Measurements from ENCODE around the gene LPP.

LPP gene

DNA sequence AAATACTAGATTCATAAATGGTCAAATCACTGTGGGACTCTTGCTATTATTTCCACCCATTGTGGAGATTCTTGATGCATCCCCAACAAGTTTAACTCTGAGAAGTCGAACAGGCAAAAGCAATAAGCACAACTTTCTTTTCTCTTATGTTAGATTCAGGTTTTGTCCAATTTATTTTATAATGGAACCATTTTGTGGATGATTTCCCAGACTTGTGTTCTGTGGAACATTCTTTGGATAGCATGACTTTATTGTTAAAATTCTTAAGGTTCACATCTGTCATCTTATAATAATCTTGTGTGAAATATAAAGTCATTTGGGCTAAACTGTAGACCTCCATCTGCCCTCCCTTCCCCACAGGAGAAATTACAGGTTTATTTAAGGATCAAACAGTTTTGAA is 213.7 kb downstream of the LPP start:
- TF ChIP-seq, protein P1, sequence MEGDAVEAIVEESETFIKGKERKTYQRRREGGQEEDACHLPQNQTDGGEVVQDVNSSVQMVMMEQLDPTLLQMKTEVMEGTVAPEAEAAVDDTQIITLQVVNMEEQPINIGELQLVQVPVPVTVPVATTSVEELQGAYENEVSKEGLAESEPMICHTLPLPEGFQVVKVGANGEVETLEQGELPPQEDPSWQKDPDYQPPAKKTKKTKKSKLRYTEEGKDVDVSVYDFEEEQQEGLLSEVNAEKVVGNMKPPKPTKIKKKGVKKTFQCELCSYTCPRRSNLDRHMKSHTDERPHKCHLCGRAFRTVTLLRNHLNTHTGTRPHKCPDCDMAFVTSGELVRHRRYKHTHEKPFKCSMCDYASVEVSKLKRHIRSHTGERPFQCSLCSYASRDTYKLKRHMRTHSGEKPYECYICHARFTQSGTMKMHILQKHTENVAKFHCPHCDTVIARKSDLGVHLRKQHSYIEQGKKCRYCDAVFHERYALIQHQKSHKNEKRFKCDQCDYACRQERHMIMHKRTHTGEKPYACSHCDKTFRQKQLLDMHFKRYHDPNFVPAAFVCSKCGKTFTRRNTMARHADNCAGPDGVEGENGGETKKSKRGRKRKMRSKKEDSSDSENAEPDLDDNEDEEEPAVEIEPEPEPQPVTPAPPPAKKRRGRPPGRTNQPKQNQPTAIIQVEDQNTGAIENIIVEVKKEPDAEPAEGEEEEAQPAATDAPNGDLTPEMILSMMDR (IDR thresholded peaks at IDR 0.05; ENCODE audit: low read depth, low read length, missing control alignments) = no peak
- peak; percentile 18 for DNase-seq (ENCODE audit: low read depth)
- no peak overlapping the region for H3K4me3 ChIP-seq (ENCODE audit: low read depth, low read length)
- in situ Hi-C loops (cut with HindIII; ENCODE audit: low sequenced_read_pairs) = no loop called here

DNA sequence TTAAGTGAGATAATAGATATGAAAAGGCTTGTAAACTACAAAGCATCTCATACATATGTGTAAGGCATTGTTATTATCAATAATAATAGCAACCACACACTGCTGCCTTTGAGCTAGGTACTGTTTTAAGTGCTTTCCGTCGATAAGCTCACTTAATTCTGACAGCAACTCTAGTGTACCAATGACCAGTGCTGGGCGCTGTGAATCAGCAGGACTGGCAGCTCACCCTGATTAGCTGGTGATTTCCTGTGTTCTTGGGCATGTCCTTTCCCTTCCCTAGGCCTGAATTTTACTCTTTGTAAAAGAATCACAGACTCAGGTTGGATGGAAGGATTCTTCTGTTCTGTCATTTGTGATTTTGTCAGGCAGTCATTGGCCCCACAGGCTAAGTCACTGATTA is 215.6 kb downstream of the LPP start:
- no peak for DNase-seq (ENCODE audit: low read depth)
- TF ChIP-seq, protein P1 (IDR thresholded peaks at IDR 0.05; ENCODE audit: low read depth, low read length, missing control alignments) = no peak
- in situ Hi-C loops (cut with HindIII; ENCODE audit: low sequenced_read_pairs) = no loop called here
- H3K4me3 ChIP-seq (ENCODE audit: low read depth, low read length) = no peak overlapping the region

DNA sequence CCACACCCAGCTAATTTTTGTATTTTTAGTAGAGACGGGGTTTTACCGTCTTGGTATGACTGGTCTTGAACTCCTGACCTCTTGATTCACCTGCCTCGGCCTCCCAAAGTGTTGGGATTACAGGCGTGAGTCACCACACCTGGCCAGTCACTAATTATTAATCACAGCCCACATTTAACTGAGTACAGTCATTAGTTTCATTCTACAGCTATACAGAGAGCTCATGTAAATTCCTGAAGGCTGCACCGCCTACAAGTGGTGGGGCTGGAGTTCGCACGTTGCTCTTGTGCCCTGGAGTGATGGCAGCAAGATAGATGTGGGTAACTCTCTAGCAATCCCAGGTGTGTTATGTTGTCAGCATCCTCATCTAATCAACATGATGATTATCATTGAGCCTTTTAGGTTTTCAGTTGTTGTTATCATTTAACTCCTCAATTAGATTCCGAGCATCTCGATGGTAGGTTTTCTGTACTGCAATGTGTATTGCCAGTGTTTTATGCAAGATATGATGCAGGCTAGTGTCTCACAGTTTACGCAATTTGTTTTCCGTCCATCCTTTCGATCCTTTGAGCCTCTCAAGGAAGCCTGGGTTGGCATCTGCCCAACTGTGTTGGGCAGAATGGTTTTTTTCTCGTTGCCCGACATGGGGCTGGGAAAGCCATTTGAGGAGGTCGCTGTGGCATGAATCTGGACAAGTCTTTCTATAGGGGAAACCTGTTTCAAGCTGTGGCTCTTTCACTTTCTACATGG is 216.3 kb downstream of the LPP start:
- TF ChIP-seq, protein P1 (IDR thresholded peaks at IDR 0.05; ENCODE audit: low read depth, low read length, missing control alignments) = no peak
- in situ Hi-C loops (cut with HindIII; ENCODE audit: low sequenced_read_pairs) = no loop called here
- no peak overlapping the region for H3K4me3 ChIP-seq (ENCODE audit: low read depth, low read length)
- no peak for DNase-seq (ENCODE audit: low read depth)

GRCh38 chr3:188378786-188379185 is 224.8 kb downstream of the LPP start:
- TF ChIP-seq, protein P1 (IDR thresholded peaks at IDR 0.05; ENCODE audit: low read depth, low read length, missing control alignments) = no peak
- in situ Hi-C loops (cut with HindIII; ENCODE audit: low sequenced_read_pairs) = no loop called here

DNA sequence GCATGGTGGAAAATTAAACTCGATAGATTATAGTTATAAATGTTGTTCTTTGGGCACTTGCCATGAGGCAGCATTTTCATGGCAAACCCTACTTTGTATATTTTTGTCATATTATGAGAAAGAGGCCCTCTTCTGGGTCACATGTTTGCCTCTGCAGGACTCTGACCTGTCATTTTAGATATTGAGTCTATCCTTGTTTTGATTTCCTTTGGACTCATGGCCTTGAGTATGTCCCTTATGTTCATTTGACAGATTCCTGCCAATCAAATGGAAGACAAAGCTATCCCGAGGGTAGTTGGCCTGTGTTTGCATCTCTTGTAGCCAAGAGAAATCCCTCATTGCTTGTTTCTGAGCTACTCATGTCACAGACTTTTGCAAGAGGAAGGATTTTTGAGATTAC is 226.3 kb downstream of the LPP start:
- DNase-seq (ENCODE audit: low read depth) = no peak
- H3K4me3 ChIP-seq (ENCODE audit: low read depth, low read length) = no peak overlapping the region
- TF ChIP-seq, protein P1 (IDR thresholded peaks at IDR 0.05; ENCODE audit: low read depth, low read length, missing control alignments) = no peak
- in situ Hi-C loops (cut with HindIII; ENCODE audit: low sequenced_read_pairs) = no loop called here

More at GRCh38 chr3:188378786-188379185, 224.8 kb downstream of the LPP start:
- no peak for DNase-seq (ENCODE audit: low read depth)
- no peak overlapping the region for H3K4me3 ChIP-seq (ENCODE audit: low read depth, low read length)

- TF ChIP-seq, protein P1 (IDR thresholded peaks at IDR 0.05; ENCODE audit: low read depth, low read length, missing control alignments) = no peak
- DNase-seq (ENCODE audit: low read depth) = no peak
- in situ Hi-C loops (cut with HindIII; ENCODE audit: low sequenced_read_pairs) = no loop called here
- H3K4me3 ChIP-seq (ENCODE audit: low read depth, low read length) = no peak overlapping the region
These were observed 226.8 kb downstream of the LPP start for GRCh38 chr3:188380722-188381121.
